ENCODE measurements around the gene CAGE1.

- TF ChIP-seq CTCF (IDR thresholded peaks at IDR 0.05; ENCODE audit: low read depth, low read length) (no peak), MAX (IDR thresholded peaks at IDR 0.05; ENCODE audit: low read depth, low read length) (no peak), POLR2A (IDR thresholded peaks at IDR 0.05; ENCODE audit: extremely low read depth, insufficient read length) (no peak)
Measured at GRCh38 chr6:7298113-7298512, 91.4 kb downstream of the CAGE1 start.
